ENCODE results near the gene LY6G5B. TPM values are rescaled to one million over a fixed set of nuclear protein-coding genes. Genes with fewer than 3 reads are reported as not detected.

The LY6G5B gene
- total and polyA plus RNA-seq, 2 donors (not counting 1 experiment from before 2014, with no cell fraction given), result 28.4 to 44.2 TPM

DNA sequence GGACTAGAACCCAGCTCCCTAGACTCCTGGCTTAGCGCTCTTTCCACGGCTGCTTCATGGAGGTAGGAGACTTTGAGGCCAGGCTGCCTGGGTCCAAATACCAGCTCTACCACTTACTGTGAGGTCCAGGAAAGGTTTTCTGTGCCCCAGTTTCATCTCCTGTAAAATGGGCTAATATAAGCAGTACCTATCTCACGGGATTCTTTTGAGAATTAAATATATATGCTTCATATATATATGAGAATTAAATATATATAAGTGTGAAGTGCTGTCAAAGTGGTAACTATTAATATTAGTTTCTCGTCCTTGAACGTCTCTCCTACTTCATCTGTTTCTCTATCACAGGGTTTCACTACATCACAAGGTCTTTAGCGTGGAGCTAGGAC lies 21.3 kb downstream of the LY6G5B start:
- no peak overlapping the region for H3K4me2 ChIP-seq (replicated peaks; ENCODE audit: low read depth, low read length, poor library complexity, severe bottlenecking)
- WGBS (ENCODE audit: insufficient coverage), result 100% methylated on average over 2 of the region's 6 CpGs
- Mint-ChIP-seq H3K4me1 (peaks cover 17% of the 10 kb centered on the region), H3K4me3 (no peak overlapping the region), H3K27me3 (no peaks in the 10 kb centered on the region), H3K9me3 (ENCODE audit: insufficient read depth) (no peaks in the 10 kb centered on the region), H3K27ac (no peak overlapping the region)
- ATAC-seq (ENCODE audit: low read depth) (no peak), DNase-seq (no peak)
- no peaks in the 10 kb centered on the region for H3K9me3 ChIP-seq (ENCODE audit: control extremely low read depth in 1 of 3, control insufficient read depth in 2 of 3, insufficient read depth in 1 of 3, low read length in 2 of 3)
- no peaks in the 10 kb centered on the region for H4K20me1 ChIP-seq (ENCODE audit: control insufficient read depth, insufficient read depth, low read length, poor library complexity, severe bottlenecking)
- peaks cover 0 to 84% of the 10 kb centered on the region in 2 experiments for H3K36me3 ChIP-seq (replicated peaks in 1 of 2; ENCODE audit: control extremely low read depth in 1 of 2, control insufficient read depth in 1 of 2, extremely low read depth in 1 of 2, insufficient read depth in 2 of 2, low read length in 1 of 2)
- H3K4me1 ChIP-seq (ENCODE audit: control insufficient read depth in 2 of 2, insufficient read depth in 2 of 2, low read length in 2 of 2), result peaks cover 10 to 18% of the 10 kb centered on the region in 2 donors
- ChIA-PET POLR2A (no interaction called here), CTCF (interaction anchor here (0.9 to 1.6 kb wide), 3 partner anchors 79 to 140 kb away, joined by 3 to 4 read pairs (median 3); no protein-coding TSS in a partner anchor)
- H3K79me2 ChIP-seq (ENCODE audit: control insufficient read depth, insufficient read depth, low read length), result no peaks in the 10 kb centered on the region
- intact Hi-C loops (cut with micrococcal nuclease), result no loop called here
- H3K9ac ChIP-seq (ENCODE audit: low read length), result no peak overlapping the region
- H2AFZ ChIP-seq (ENCODE audit: insufficient read depth, low read depth, low read length, poor library complexity, severe bottlenecking), result no peak overlapping the region
- no peak overlapping the region for H3K4me3 ChIP-seq (ENCODE audit: control extremely low read depth in 1 of 5, extremely low read depth in 1 of 5, insufficient read depth in 1 of 5, low read depth in 2 of 5, low read length in 4 of 5)
- no peak overlapping the region for H3K27ac ChIP-seq (ENCODE audit: low read length in 2 of 2)
- TF ChIP-seq EZH2 (IDR thresholded peaks at IDR 0.05; ENCODE audit: borderline replicate concordance, insufficient read depth, low read depth, low read length, poor library complexity, severe bottlenecking), result no peak
- TF ChIP-seq, protein P1, sequence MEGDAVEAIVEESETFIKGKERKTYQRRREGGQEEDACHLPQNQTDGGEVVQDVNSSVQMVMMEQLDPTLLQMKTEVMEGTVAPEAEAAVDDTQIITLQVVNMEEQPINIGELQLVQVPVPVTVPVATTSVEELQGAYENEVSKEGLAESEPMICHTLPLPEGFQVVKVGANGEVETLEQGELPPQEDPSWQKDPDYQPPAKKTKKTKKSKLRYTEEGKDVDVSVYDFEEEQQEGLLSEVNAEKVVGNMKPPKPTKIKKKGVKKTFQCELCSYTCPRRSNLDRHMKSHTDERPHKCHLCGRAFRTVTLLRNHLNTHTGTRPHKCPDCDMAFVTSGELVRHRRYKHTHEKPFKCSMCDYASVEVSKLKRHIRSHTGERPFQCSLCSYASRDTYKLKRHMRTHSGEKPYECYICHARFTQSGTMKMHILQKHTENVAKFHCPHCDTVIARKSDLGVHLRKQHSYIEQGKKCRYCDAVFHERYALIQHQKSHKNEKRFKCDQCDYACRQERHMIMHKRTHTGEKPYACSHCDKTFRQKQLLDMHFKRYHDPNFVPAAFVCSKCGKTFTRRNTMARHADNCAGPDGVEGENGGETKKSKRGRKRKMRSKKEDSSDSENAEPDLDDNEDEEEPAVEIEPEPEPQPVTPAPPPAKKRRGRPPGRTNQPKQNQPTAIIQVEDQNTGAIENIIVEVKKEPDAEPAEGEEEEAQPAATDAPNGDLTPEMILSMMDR (IDR thresholded peaks at IDR 0.05), result no peak
- no peaks in the 10 kb centered on the region for H3K27me3 ChIP-seq (replicated peaks in 1 of 4; ENCODE audit: control extremely low read depth in 1 of 4, control insufficient read depth in 3 of 4, insufficient read depth in 4 of 4, low read length in 3 of 4)

DNA sequence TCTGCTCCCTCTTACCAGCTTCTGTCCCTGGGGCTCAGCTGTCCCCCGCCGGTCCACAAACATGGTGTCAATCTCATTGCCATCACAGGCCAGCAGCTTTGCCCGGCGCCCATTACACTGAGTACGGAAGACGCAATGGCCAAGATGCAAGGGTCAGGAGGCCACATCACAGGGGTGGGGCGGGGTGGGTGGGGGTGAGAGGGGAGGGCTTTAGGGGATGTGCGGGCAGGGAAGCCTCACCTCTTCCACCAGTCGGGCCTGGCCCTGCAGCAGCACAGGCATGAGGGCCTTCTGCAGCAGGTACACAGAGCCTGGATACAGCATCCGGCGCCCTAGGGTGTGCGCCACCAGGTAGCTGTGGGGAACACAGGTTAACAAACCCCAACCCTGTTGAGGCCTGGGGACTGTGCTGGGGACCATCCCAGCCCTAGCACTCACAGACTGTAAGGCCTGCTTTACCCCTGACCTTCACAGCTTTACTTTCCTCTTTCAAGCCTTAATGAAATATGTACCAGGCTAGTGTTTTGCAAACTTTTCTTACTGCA lies 21.9 kb downstream of the LY6G5B start:
- H3K27me3 Mint-ChIP-seq, result no peaks in the 10 kb centered on the region
- no peaks in the 10 kb centered on the region for H3K9me3 Mint-ChIP-seq (ENCODE audit: insufficient read depth)
- Histone ChIP-seq H4K20me1 (ENCODE audit: control insufficient read depth, insufficient read depth, low read length, poor library complexity, severe bottlenecking) (no peaks in the 10 kb centered on the region), H3K27me3 (replicated peaks in 1 of 4; ENCODE audit: control extremely low read depth in 1 of 4, control insufficient read depth in 3 of 4, insufficient read depth in 4 of 4, low read length in 3 of 4) (no peaks in the 10 kb centered on the region), H3K27ac (ENCODE audit: low read length in 2 of 2) (no peak overlapping the region), H3K4me3 (ENCODE audit: control extremely low read depth in 1 of 5, extremely low read depth in 1 of 5, insufficient read depth in 1 of 5, low read depth in 2 of 5, low read length in 4 of 5) (no peak overlapping the region), H3K9me3 (ENCODE audit: control extremely low read depth in 1 of 3, control insufficient read depth in 2 of 3, insufficient read depth in 1 of 3, low read length in 2 of 3) (no peaks in the 10 kb centered on the region), H3K36me3 (replicated peaks in 1 of 2; ENCODE audit: control extremely low read depth in 1 of 2, control insufficient read depth in 1 of 2, extremely low read depth in 1 of 2, insufficient read depth in 2 of 2, low read length in 1 of 2) (peaks cover 0 to 82% of the 10 kb centered on the region in 2 experiments), H3K9ac (ENCODE audit: low read length) (no peak overlapping the region), H3K4me2 (replicated peaks; ENCODE audit: low read depth, low read length, poor library complexity, severe bottlenecking) (no peak overlapping the region), H3K4me1 (ENCODE audit: control insufficient read depth in 2 of 2, insufficient read depth in 2 of 2, low read length in 2 of 2) (peaks cover 10 to 18% of the 10 kb centered on the region in 2 donors), H2AFZ (ENCODE audit: insufficient read depth, low read depth, low read length, poor library complexity, severe bottlenecking) (no peak overlapping the region), H3K79me2 (ENCODE audit: control insufficient read depth, insufficient read depth, low read length) (no peaks in the 10 kb centered on the region)
- intact Hi-C loops (cut with micrococcal nuclease), result no loop called here
- no peak overlapping the region for H3K27ac Mint-ChIP-seq
- ChIA-PET POLR2A (no interaction called here), CTCF (interaction anchor here (1.0 to 1.6 kb wide), 2 partner anchors 78 to 80 kb away, joined by 3 to 4 read pairs; no protein-coding TSS in a partner anchor)
- 96% methylated on average over 9 of the region's 12 CpGs for WGBS (ENCODE audit: insufficient coverage)
- no peak overlapping the region for H3K4me3 Mint-ChIP-seq
- no peak for DNase-seq
- TF ChIP-seq, protein P1 (IDR thresholded peaks at IDR 0.05), result no peak
- no peak for TF ChIP-seq EZH2 (IDR thresholded peaks at IDR 0.05; ENCODE audit: borderline replicate concordance, insufficient read depth, low read depth, low read length, poor library complexity, severe bottlenecking)
- peaks cover 17% of the 10 kb centered on the region for H3K4me1 Mint-ChIP-seq
- no peak for ATAC-seq (ENCODE audit: low read depth)
